ENCODE measurements around the gene C14orf132.

- TF ChIP-seq GATA2 (IDR thresholded peaks at IDR 0.05; ENCODE audit: low read depth, low read length) (no peak), GATA3 (IDR thresholded peaks at IDR 0.05; ENCODE audit: low read depth, low read length) (no peak)
Measured at GRCh38 chr14:96030108-96030760, 8.9 kb upstream of the C14orf132 start.
